GM12873 (cell line): Measurements from ENCODE around the gene DNAJC18.

Experiments
- CTCF ChIP-seq: IDR thresholded peaks from 2 replicates; pipeline ENCODE4 v1.5.1; 2012; ENCODE audit warnings: low read depth, mild to moderate bottlenecking, moderate library complexity, low read length, control low read depth; ENCODE audit not compliant: insufficient read depth; ENCODE audit errors: missing control alignments

The DNAJC18 gene

GRCh38 chr5:139475865-139476617 lies 36.7 kb upstream of the DNAJC18 start:
- no peak for TF ChIP-seq CTCF

GRCh38 chr5:139474890-139475791 lies 35.8 kb upstream of the DNAJC18 start:
- TF ChIP-seq CTCF, result no peak

GRCh38 chr5:139473565-139473964 lies 34.2 kb upstream of the DNAJC18 start:
- peak; percentile 6 for TF ChIP-seq CTCF

GRCh38 chr5:139473105-139473504 lies 33.8 kb upstream of the DNAJC18 start:
- TF ChIP-seq CTCF, result no peak

GRCh38 chr5:139472386-139473030 lies 33.2 kb upstream of the DNAJC18 start:
- no peak for TF ChIP-seq CTCF

GRCh38 chr5:139470821-139471300 lies 31.5 kb upstream of the DNAJC18 start, which contains the start of gene SMIM33:
SMIM33 (plus strand) TSS chr5:139471004; CDS start chr5:139471122, 118 bp downstream.
- TF ChIP-seq CTCF, result no peak
